Measurements from ENCODE around the gene IRAK2.
"Not testable (repeated sequence)": the region's sequence is repeated elsewhere in the genome, so short reads cannot be mapped to it uniquely, and the experiment has no call there.

IRAK2 gene, protein sequence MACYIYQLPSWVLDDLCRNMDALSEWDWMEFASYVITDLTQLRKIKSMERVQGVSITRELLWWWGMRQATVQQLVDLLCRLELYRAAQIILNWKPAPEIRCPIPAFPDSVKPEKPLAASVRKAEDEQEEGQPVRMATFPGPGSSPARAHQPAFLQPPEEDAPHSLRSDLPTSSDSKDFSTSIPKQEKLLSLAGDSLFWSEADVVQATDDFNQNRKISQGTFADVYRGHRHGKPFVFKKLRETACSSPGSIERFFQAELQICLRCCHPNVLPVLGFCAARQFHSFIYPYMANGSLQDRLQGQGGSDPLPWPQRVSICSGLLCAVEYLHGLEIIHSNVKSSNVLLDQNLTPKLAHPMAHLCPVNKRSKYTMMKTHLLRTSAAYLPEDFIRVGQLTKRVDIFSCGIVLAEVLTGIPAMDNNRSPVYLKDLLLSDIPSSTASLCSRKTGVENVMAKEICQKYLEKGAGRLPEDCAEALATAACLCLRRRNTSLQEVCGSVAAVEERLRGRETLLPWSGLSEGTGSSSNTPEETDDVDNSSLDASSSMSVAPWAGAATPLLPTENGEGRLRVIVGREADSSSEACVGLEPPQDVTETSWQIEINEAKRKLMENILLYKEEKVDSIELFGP

DNA sequence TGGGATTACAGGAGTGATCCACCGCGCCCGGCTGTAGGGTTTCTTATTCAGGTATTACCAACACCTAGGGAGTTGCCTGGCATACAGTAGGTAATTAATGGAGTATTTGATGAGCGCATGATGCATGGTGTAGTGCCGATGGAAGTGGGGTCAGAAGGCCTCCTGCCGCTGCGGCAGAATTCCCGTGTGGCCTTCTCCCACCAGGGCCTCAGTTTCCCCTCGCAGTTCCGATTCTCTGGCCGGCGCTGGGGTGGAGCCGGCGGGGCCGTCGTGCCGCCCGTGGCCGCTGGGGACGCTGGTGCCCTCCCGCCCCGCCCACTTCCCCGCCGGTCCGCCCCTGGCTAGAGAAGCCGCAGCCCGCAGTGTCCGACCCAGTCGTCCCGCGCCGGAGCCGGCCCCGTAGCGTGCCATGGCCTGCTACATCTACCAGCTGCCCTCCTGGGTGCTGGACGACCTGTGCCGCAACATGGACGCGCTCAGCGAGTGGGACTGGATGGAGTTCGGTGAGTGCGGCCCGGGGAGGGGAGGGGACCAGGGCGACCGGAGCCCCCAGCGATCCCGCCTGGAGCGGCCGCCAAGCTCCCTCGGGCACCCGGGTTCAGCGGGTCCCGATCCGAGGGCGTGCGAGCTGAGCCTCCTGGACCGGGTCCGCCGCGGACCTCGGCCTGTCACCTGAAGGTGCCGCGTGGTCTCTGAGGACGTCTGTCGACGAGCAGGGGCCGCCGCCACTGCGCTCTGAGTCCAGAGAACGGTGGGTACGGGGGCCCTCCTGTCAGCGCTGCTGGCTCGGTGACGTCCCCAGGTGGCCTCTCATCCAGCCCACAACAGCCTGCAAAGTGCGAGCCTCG, at the start of gene IRAK2:
IRAK2 (plus strand) TSS at position 374 of the 848 bp plus-strand sequence; CDS start at position 410, 36 bp downstream.
- peak; percentile 20 to 66 for DNase-seq

DNA sequence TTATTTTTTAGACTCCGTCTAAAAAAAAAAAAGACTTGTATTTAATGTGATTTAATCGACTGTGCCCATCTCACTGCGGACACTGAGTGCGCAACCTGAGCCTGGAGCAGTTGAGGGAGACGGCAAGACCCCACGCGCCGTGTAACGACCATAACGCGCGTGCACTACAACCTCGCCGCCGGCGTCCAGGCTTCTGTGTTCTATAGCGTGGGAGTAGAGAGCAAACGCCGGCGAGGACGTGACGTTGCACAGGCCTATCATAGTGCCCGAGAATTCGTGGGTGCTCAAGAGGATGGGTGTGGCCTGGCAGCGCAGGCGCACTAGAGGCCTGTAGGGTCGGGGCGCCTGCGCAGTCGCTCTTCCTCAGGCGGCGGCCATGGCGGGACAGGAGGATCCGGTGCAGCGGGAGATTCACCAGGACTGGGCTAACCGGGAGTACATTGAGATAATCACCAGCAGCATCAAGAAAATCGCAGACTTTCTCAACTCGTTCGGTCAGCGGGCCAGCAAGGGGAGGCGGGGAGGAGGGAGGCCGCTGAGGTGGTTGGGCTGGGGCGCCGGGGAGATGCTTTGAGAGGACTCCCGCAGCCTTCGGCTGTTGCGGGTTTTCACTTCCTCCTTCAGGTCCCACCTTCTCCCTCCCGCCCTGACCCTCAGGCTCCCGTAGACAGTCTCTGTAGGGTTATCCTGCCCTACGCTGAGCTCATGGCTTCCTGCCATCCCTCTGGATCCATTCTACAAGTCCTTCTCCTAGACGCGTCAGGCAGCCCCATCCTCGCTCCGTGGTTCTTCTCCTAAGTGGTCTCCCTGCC, 49.2 kb upstream of the IRAK2 start, which contains the start of gene BRK1:
BRK1 (plus strand) TSS at position 350 of the 812 bp plus-strand sequence; CDS start at position 377, 27 bp downstream.
- DNase-seq: peak; percentile 81 to 95

DNA sequence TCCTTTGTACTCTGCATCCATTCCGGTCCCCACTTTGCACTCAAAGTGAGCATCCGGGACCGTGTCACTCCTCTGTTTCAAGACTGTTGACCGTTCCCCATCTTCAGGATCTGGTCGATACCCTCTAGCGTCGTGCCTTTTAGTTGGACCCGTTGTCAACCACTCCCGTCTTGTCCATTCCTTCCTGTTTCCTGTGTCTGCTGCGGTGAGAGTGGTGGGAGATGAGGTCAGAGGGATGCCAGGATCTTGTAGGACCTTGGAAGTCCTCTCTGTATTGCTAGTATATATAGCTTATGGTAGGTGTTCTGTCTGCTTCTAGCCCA, 48.6 kb upstream of the IRAK2 start:
- DNase-seq: no peak

DNA sequence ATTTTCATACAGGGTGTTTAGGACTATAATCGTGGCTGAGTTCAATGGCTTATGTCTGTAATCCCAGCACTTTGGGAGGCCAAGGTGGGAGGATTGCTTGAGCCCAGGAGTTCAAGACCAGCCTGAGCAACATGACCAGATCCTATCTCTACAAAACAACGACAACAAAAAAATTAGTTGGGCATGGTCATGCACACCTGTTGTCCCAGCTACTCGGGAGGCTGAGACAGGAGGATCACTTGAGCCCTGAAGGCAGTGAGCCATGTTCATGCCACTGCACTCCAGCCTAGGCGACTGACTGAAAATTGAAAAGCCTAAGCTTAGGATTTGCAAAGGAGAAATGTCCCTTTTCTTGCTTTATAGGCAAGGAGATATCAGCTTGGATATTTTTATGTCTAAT, 47.8 kb upstream of the IRAK2 start:
- DNase-seq: no peak

DNA sequence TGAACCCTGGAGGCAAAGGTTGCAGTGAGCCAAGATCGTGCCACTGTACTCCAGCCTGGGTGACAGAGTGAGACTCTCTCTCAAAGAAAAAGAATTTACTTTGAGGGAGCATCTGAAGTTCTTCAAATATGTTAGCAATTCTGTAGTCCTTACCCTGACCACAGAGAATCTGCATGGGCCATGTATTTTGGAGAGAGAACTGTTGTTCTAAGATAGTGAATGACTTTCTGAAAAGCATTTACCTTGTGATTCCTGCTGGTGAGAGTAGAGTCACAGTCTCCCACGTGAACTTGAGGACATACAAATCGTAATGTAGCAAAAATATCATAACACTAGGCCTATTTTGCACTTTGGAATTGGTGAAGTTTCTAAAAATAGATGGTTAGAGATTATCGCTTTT, 45.3 kb upstream of the IRAK2 start:
- DNase-seq: no peak

DNA sequence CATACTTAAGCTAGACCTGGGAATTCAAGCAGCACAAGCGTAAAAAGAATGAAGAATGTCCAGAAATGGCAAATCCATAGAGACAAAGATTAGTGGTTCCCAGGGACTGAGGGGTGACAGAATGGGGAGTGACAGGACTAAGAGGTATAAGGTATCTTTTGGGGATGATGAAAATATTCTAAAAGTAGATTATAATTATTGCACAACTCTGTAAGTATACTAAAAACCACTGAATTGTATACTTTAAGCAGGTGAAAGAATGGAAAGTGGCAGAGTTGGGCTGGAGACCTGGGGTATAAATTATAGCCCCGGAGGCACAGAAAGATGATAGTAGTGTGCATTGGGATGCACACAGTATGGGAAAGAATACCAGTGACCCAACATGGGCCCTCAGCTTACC, 43.7 kb upstream of the IRAK2 start:
- DNase-seq: no peak

DNA sequence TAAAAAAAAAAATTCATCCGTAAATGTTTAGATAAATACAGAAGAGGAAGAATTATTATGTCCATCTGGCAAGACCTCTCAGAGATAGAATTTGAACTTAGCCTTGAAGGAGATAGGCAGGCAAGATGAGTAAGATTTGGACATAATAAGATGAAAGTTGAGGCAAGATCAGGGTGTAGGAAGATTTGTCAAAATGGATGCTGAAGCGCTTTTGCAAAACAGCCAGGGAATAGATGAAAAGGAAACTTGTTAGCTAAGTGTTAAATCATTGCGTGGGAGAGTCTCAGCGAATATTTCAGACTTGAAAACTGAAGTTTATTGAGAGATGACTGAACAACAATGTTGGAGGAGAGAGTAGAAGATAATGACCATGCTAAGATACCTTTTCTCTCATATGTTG, 42.0 kb upstream of the IRAK2 start:
- DNase-seq: no peak

DNA sequence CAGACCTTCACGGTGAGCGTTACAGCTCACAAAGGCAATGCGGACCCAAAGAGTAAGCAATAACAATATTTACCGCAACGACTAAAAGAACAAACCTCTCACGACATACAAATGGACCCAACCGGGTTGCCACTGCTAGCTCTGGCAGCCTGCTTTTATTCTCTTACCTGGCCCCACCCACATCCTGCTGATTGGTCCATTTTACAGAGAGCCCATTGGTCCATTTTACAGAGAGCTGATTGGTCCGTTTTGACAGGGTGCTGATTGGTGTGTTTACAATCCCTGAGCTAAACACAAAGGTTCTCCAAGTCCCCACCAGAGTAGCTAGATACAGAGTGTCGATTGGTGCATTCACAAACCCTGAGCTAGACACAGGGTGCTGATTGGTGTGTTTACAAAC, 28.8 kb upstream of the IRAK2 start:
- not testable (repeated sequence) for DNase-seq

DNA sequence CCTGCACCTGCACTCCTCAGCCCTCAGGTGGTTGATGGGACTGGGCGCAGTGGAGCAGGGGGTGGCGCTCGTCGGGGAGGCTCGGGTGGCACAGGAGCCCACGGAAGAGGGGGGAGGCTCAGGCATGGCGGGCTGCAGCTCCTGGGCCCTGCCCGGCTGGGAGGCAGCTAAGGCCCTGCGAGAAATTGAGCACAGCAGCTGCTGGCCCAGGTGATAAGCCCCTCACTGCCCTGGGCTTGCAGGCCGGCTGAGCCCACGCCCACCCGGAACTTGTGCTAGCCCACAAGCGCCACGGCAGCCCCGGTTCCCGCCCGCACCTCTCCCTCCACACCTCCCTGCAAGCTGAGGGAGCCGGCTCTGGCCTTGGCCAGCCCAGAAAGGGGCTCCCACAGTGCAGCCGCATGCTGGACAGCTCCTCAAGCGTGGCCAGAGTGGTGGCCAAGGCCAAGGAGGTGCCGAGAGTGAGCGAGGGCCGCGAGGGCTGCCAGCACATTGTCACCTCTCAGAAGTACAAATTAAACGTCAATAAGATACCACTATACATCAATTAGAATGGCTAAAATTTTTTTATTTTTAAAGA, 28.2 kb upstream of the IRAK2 start:
- no peak for DNase-seq

DNA sequence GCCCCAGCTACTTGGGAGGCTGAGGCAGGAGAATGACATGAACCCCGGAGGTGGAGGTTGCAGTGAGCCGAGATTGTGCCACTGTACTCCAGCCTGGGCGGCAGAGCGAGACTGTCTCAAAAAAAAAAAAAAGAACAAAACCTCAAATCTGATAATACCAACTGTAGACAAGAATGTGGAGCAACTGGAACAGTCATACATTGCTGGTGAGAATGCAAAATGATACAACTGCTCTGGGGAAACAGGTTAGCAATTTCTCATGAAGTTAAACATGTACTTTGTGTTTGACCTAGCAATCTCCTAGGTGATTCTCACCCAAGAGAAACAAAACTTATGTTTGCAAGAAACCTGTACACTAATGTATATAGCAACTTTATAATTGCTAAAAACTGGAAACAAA, 27.5 kb upstream of the IRAK2 start:
- DNase-seq: no peak

DNA sequence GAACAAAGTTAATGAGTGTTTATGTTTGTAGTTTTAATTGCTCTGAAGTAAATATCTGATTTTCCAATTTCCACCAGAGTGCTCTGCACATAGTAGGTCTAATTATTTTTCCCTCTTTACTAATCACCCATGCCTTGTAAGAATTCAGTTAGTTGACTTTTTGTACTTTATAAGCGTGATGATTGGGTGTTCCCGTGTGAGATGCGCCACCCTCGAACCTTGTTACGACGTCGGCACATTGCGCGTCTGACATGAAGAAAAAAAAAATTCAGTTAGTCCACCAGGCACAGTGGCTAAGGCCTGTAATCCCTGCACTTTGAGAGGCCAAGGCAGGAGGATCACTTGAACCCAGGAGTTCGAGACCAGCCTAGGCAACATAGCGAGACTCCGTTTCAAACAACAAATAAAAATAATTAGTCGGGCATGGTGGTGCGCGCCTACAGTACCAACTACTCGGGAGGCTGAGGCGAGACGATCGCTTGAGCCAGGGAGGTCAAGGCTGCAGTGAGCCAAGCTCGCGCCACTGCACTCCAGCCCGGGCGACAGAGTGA, 23.6 kb upstream of the IRAK2 start:
- no peak for DNase-seq

DNA sequence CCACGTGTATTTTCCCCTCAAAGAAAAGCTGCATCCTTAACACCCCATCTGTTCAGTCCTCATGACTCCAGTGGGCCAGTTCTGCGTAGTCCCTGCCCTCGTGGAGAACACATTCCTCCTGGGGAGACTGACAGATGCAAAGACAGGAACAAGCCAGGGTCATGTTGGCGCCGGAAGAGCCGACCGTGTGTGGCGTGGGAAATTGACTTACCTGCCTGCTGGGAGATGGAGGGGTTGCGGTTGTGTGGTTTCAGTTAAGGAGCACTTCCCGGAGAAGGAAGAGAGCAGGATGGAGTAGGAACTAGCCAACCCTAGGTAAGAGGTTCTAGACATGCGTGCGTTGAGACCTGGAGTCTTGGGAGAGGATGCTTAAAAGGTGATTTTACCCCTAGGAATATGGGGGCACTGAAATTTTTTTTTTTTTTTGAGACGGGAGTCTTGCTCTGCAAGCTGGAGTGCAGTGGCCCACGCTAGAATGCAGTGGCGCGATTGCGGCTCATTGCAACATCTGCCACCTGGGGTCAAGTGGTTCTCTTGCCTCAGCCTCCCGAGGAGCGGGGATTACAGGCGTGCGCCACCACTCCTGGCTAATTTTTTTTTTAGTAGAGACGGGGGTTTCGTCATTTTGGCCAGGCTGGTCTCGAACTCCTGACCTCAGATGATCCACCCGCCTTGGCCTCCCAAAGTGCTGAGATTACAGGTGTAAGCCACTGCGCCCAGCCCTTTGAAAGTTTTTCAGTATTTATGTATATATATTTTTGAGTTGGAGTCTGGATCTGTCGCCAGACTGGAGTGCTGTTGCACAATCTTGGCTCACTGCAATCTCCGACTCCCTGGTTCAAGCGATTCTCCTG, 21.8 kb upstream of the IRAK2 start:
- no peak for DNase-seq

DNA sequence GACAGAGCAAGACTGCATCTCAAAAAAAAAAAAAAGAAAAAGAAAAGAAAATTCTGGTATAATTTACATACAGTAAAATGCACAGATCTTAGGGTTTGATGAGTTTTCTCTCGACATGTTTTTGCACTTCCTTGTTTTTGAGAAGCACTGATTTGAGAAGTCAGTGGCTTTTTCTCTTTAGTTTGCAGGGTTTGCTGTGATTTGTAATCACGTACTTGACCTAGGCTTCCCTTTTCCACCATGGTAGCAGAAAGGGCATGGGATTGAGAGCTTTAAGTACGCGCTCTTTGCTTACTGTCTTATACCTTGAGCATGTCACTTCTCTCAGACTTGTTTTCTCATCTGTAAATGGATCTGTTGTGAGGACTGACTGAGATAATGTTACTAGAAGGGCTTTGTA, 19.0 kb upstream of the IRAK2 start:
- no peak for DNase-seq

DNA sequence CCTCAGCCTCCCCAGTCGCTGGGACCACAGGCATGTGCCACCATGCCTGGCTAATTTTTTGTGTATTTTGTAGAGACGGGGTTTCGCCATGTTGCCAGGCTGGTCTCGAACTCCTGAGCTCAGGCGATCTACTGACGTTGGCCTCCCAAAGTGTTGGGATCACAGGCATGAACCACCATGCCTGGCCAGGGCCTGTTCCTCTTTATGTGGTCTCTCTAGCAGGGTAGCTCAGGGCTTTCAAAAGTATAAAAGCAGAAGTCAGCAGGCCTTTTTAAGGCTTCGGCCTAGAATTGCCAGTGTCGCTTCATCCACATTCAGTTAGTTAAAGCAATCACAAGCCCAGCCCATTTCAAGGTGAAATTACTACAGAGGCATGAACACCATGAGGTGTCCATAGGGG, 15.5 kb upstream of the IRAK2 start:
- DNase-seq: no peak

DNA sequence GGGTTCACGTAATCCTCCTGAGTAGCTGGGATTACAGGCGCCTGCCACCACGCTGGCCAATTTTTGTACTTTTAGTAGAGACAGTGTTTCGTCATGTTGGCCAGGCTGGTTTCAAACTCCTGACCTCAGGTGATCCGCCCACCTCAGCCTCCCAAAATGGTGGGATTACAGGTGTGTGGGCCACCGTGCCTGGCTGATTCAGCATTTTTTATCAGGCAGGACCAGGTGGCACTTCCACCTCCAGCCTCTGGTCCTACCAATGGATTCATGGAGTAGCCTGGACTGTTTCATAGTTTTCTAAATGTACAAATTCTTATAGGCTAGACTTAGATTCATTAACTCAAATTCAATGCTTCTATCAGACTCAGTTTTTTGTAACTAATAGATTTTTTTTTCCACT, 13.7 kb upstream of the IRAK2 start:
- no peak for DNase-seq

DNA sequence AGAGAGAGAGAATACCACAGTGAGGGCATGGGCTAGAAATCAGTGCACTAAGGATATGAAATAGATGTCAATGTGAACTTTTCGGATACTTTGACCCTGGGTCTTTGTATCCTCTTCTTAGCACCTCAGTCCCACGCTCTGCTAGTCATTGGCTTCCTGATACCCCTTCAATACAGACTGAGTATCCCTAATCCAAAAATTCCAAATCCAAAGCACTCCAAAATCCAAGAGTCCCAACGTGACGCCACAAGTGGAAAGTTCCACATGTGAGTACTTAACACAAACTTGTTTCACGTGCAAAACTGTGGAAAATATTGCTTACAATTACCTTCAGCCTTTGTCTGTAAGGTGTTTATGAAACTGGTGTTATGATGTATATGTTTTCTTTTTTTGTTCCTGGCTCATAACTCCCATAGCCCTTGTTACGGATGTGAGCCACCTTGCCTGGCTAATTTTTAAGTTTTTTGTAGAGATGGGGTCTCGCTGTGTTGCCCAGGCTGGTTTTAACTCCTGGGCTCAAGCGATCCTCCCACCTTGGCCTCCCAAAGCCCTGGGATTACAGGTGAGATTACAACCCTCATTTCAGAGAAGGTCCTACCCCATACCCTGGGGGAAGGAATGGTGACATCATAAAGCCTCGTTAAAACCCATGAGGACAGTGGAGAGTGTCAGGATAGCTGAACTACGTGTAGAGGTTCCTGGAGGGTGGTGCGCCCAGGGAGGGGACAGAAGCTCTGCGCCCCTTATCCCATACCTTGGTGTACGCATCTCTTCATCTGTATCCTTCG, 10.2 kb upstream of the IRAK2 start:
- no peak for DNase-seq

DNA sequence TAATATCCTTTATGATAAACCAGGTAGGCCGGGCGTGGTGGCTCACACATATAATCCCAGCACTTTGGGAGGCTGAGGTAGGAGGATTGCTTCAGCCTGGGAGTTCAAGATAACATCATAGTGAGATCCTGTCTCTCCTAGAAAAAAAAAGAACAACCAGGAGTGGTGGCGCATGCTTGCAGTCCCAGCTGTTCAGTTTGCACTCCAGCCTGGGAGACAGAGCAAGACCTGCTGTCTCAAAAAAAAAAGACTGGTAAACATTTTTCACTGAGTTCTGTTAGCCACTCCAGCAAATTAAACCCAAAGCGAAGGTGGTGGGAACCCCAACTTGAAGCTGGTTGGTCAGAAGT, 9.6 kb upstream of the IRAK2 start:
- DNase-seq: no peak

DNA sequence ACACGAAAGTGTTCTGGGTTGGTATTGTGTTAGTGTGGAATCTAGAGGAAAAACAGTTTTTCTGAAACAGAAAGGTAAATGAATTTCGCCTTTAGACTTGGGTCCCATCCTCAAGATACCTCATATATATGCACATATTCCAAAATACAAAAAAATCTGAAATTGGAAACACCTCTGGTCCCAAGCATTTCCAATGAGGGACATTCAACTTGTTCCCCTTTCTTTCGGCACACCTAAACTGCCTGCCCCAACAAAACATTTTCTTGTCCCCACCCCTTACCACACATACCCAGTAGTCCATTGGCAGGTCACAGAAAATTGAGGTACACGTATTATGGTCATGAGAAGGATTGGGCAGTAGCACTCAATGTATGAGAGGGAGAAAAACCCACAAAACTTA, 9.1 kb upstream of the IRAK2 start:
- DNase-seq: no peak

DNA sequence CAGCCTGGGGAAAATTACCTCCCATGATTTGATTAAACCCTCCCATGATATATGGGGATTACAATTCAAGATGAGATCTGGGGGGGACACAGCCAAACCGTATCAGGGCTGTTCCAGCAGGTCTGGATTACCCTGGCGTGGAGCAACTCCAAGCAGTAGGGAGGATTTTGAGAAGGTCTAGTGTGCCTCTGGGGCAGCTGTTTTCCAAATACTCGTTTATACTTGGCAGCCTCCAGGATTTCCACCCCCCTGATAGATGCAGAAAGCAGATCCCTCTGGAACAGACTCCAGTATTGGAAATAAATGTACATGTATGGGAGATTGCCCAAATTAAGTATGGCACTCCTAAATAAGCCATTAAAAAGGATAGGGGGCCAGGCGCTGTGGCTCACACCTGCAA, 7.7 kb upstream of the IRAK2 start:
- DNase-seq: no peak

DNA sequence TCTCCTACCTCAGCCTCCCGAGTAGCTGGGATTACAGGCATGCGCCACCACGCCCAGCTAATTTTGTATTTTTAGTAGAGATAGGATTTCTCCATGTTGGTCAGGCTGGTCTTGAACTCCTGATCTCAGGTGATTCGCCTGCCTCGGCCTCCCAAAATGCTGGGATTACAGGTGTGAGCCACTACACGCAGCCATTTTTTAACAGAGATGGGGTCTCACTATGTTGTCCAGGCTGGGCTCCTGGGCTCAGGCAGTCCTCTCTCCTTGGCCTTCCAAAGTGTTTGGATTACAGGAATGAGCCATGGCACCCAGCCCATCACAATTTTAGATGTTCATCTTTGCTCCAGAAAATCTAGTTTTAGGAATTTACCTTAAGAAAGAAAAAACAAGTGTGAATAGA, 6.2 kb upstream of the IRAK2 start:
- not testable (repeated sequence) for DNase-seq

All from bone marrow (tissue), 2 donors.